Prostate gland (tissue), 2 donors: Measurements from ENCODE around the gene PDE5A. TPM values are rescaled to one million over a fixed set of nuclear protein-coding genes. Genes with fewer than 3 reads are reported as not detected.
"Not testable (repeated sequence)": the region's sequence is repeated elsewhere in the genome, so short reads cannot be mapped to it uniquely, and the experiment has no call there.

Experiments
- DNase-seq: peaks from one replicate; pipeline ENCODE4 v3.0.0-alpha.2; 2019; ENCODE audit warnings: low spot score
- H3K27ac ChIP-seq, 2 donors: fragments of 200-600 bp; sonication (generic); 2 replicates each; pipeline ENCODE4 v1.5.1; 2017 to 2019
- H3K27me3 ChIP-seq: fragments of 200-600 bp; sonication (generic); replicated peaks from 2 replicates; pipeline ENCODE4 v1.5.1; 2019; ENCODE audit not compliant: insufficient read depth
- H3K36me3 ChIP-seq, 2 donors: fragments of 200-600 bp; sonication (generic); 1 replicate in 1 of 2; 2 replicates in 1 of 2; pipeline versions ENCODE4 v1.5.1 to v1.8.1; 2017 to 2019
- H3K4me1 ChIP-seq: fragments of 200-600 bp; sonication (generic); replicated peaks from 2 replicates; pipeline ENCODE4 v1.5.1; 2019
- H3K4me3 ChIP-seq, 2 donors: fragments of 200-600 bp; sonication (generic); 2 replicates each; pipeline ENCODE4 v1.5.1; 2017 to 2019
- H3K9me3 ChIP-seq: fragments of 200-600 bp; sonication (generic); 2 replicates; pipeline ENCODE4 v1.5.1; 2017
- CTCF ChIP-seq, 4 experiments: fragments of 200-600 bp in 2 of 4; fragments of 450-650 bp in 2 of 4; sonication (generic) in 2 of 4; IDR thresholded peaks; 1 replicate in 3 of 4; 2 replicates in 1 of 4; pipeline ENCODE4 v1.5.1; 2016 to 2019; ENCODE audit warnings: antibody characterized with exemption in 4 of 4, mild to moderate bottlenecking in 2 of 4, moderate library complexity in 2 of 4
- POLR2A ChIP-seq: fragments of 450-650 bp; IDR thresholded peaks from one replicate; pipeline ENCODE4 v1.6.1; 2016; ENCODE audit warnings: antibody characterized with exemption, mild to moderate bottlenecking
- POLR2AphosphoS5 ChIP-seq: sonication (generic); formaldehyde crosslinking; IDR thresholded peaks from one replicate; pipeline ENCODE4 v1.6.1; 2017; ENCODE audit warnings: antibody characterized with exemption
- WGBS: methylation state at CpG from one replicate; pipeline ENCODE4 v1.1.5; 2018; 5-methylcytosine and 5-hydroxymethylcytosine counted together
- intact Hi-C: fragments of 100-400 bp; cut with DNase I; formaldehyde crosslinking; loops from one replicate; pipeline ENCODE4 v1.14.2; 2022
- total RNA-seq, 2 donors: library from RNA; depleted of rRNA; stranded (reverse); fragments of >200 nt; gene quantifications; one replicate each; pipeline ENCODE4 v1.1.0, GENCODE V29; 2016

Gene PDE5A
- total RNA-seq, 2 donors from 2014 or later, result 46.0 to 49.6 TPM

- TF ChIP-seq POLR2A (no peak), CTCF (IDR thresholded peaks at IDR 0.05) (no peak), POLR2AphosphoS5 (no peak)
- intact Hi-C loops, result no loop called here
- no peak for DNase-seq
- Histone ChIP-seq H3K9me3 (no peaks in the 10 kb centered on the region), H3K27ac (no peak overlapping the region), H3K4me1 (no peaks in the 10 kb centered on the region), H3K27me3 (no peaks in the 10 kb centered on the region), H3K4me3 (no peak overlapping the region), H3K36me3 (no peaks in the 10 kb centered on the region)
Measured at GRCh38 chr4:119477412-119478053, 151.1 kb downstream of the PDE5A start.

- TF ChIP-seq POLR2A (no peak), POLR2AphosphoS5 (no peak), CTCF (IDR thresholded peaks at IDR 0.05) (no peak)
- no peak for DNase-seq
- no peaks in the 10 kb centered on the region for H3K27me3 ChIP-seq
- H3K4me1 ChIP-seq, result no peaks in the 10 kb centered on the region
- 69% methylated on average over 3 of the region's 3 CpGs for WGBS
- no peak overlapping the region for H3K27ac ChIP-seq
- intact Hi-C loops, result no loop called here
- H3K9me3 ChIP-seq, result no peaks in the 10 kb centered on the region
- H3K4me3 ChIP-seq, result no peak overlapping the region
- H3K36me3 ChIP-seq, result no peaks in the 10 kb centered on the region
Measured at GRCh38 chr4:119471259-119471658, 157.3 kb downstream of the PDE5A start.

GRCh38 chr4:119470737-119471063 lies 157.9 kb downstream of the PDE5A start:
- not testable (repeated sequence) for DNase-seq

GRCh38 chr4:119470021-119470736 lies 158.4 kb downstream of the PDE5A start:
- H3K4me1 ChIP-seq, H3K36me3 ChIP-seq, intact Hi-C loops, H3K27me3 ChIP-seq, H3K9me3 ChIP-seq, DNase-seq, H3K4me3 ChIP-seq, H3K27ac ChIP-seq: not testable (repeated sequence)
- 74% methylated on average over 2 of the region's 2 CpGs for WGBS

More at GRCh38 chr4:119470737-119471063, 157.9 kb downstream of the PDE5A start:
- H3K27me3 ChIP-seq, H3K9me3 ChIP-seq, H3K4me1 ChIP-seq, H3K36me3 ChIP-seq, intact Hi-C loops, H3K27ac ChIP-seq, H3K4me3 ChIP-seq: not testable (repeated sequence)

GRCh38 chr4:119469039-119469438 lies 159.6 kb downstream of the PDE5A start:
- WGBS, result 68% methylated on average over 3 of the region's 3 CpGs

GRCh38 chr4:119462733-119463132 lies 165.9 kb downstream of the PDE5A start:
- H3K27ac ChIP-seq, intact Hi-C loops: not testable (repeated sequence)

More at GRCh38 chr4:119469039-119469438, 159.6 kb downstream of the PDE5A start:
- DNase-seq, H3K4me3 ChIP-seq, H3K27ac ChIP-seq, intact Hi-C loops, H3K27me3 ChIP-seq, H3K9me3 ChIP-seq, H3K4me1 ChIP-seq, H3K36me3 ChIP-seq: not testable (repeated sequence)

GRCh38 chr4:119455734-119456133 lies 172.9 kb downstream of the PDE5A start:
- intact Hi-C loops, H3K4me1 ChIP-seq, H3K27ac ChIP-seq, H3K9me3 ChIP-seq, H3K36me3 ChIP-seq, DNase-seq, H3K27me3 ChIP-seq: not testable (repeated sequence)
- WGBS, result 72% methylated on average over 18 of the region's 18 CpGs
- H3K4me3 ChIP-seq, result peak overlapping the region in 1 of 2 donors; percentile 63

More at GRCh38 chr4:119462733-119463132, 165.9 kb downstream of the PDE5A start:
- not testable (repeated sequence) for H3K4me3 ChIP-seq, H3K36me3 ChIP-seq, H3K9me3 ChIP-seq, H3K4me1 ChIP-seq, DNase-seq, H3K27me3 ChIP-seq
- 72% methylated on average over 3 of the region's 3 CpGs for WGBS
